IMR-90 (cell line): ENCODE results near the gene HDHD2. TPM values are rescaled to one million over a fixed set of nuclear protein-coding genes. Genes with fewer than 3 reads are reported as not detected.

Experiments used
- ATAC-seq: fragments of 200-7000 bp; cut with Tn5 transposase; 2 replicates; pipeline ENCODE4 v1.9.1; 2020; ENCODE audit warnings: low read depth, mild to moderate bottlenecking, moderate library complexity
- BruUV-seq: library from RNA; stranded (reverse); fragments of 400-500 nt; replicated peaks from 2 replicates; lab custom pipeline; 2021; lab: Mats Ljungman, UMichigan
- CTCF ChIA-PET: fragments of 300-600 bp; formaldehyde crosslinking; extraction: SDS; loops from one replicate; lab custom pipeline; 2021; ENCODE audit warnings: antibody characterized with exemption; lab: Yijun Ruan, JAX
- POLR2A ChIA-PET: fragments of 300-600 bp; sonication (Branson Sonifier 250); formaldehyde crosslinking; loops from one replicate; lab custom pipeline; 2022; ENCODE audit warnings: antibody characterized with exemption; ENCODE audit not compliant: unreplicated experiment; lab: Charles Lee
- DNase-seq: peaks from one replicate; pipeline ENCODE4 v3.0.0; 2013
- H2AFZ ChIP-seq: replicated peaks from 2 replicates; pipeline ENCODE3; 2013; ENCODE audit warnings: low read length, mild to moderate bottlenecking; ENCODE audit not compliant: poor library complexity
- H2AK5ac ChIP-seq: 2 replicates; pipeline ENCODE4 v1.6.1; 2013; ENCODE audit warnings: low read depth, low read length, inconsistent platforms
- H2AK9ac ChIP-seq: replicated peaks from 2 replicates; pipeline ENCODE3; 2013; ENCODE audit warnings: mild to moderate bottlenecking, low read depth, low read length, moderate library complexity; ENCODE audit not compliant: poor library complexity
- H2BK120ac ChIP-seq: 2 replicates; pipeline ENCODE4 v1.6.1; 2013; ENCODE audit warnings: low read depth, low read length, inconsistent platforms
- H2BK15ac ChIP-seq: 3 replicates; pipeline ENCODE4 v1.6.1; 2013; ENCODE audit warnings: low read depth, low read length, inconsistent platforms
- H2BK20ac ChIP-seq: 2 replicates; pipeline ENCODE4 v1.6.1; 2013; ENCODE audit warnings: low read depth, mild to moderate bottlenecking, inconsistent platforms, low read length, moderate library complexity
- H2BK5ac ChIP-seq: 2 replicates; pipeline ENCODE4 v1.6.1; 2013; ENCODE audit warnings: mild to moderate bottlenecking, low read depth, low read length, inconsistent platforms; ENCODE audit not compliant: poor library complexity, severe bottlenecking
- H3K14ac ChIP-seq: replicated peaks from 2 replicates; pipeline ENCODE4 v1.6.1; 2013; ENCODE audit warnings: low read depth, low read length, inconsistent platforms
- H3K18ac ChIP-seq: 2 replicates; pipeline ENCODE4 v1.6.1; 2013; ENCODE audit warnings: low read depth, low read length, control low read depth
- H3K23ac ChIP-seq: 2 replicates; pipeline ENCODE4 v1.6.1; 2013; ENCODE audit warnings: low read depth, low read length, inconsistent platforms
- H3K27ac ChIP-seq: 2 replicates; pipeline ENCODE4 v1.5.1; 2013; ENCODE audit warnings: mild to moderate bottlenecking, control low read depth, low read length; ENCODE audit not compliant: insufficient read depth
- H3K27me3 ChIP-seq: 2 replicates; pipeline ENCODE4 v1.6.1; 2013; ENCODE audit warnings: low read length; ENCODE audit not compliant: control insufficient read depth, insufficient read depth
- H3K36me3 ChIP-seq: 2 replicates; pipeline ENCODE4 v1.6.1; 2013; ENCODE audit warnings: low read length, mixed read lengths; ENCODE audit not compliant: control insufficient read depth, insufficient read depth
- H3K4ac ChIP-seq: 2 replicates; pipeline ENCODE4 v1.6.1; 2013; ENCODE audit warnings: low read depth, low read length, inconsistent platforms
- H3K4me1 ChIP-seq: 2 replicates; pipeline ENCODE4 v1.6.1; 2013; ENCODE audit warnings: low read length, mixed read lengths; ENCODE audit not compliant: control insufficient read depth, insufficient read depth
- H3K4me2 ChIP-seq: 2 replicates; pipeline ENCODE4 v1.6.1; 2013; ENCODE audit warnings: low read depth, mild to moderate bottlenecking, control low read depth, low read length, moderate library complexity
- H3K4me3 ChIP-seq: 2 replicates; pipeline ENCODE4 v1.5.1; 2013; ENCODE audit warnings: low read depth, mild to moderate bottlenecking, control low read depth, low read length, moderate library complexity; ENCODE audit not compliant: insufficient read depth
- H3K56ac ChIP-seq: 2 replicates; pipeline ENCODE4 v1.6.1; 2013; ENCODE audit warnings: low read length, inconsistent platforms; ENCODE audit not compliant: insufficient read depth; ENCODE audit errors: extremely low read depth
- H3K79me1 ChIP-seq, 2 experiments: 2 replicates each; pipeline ENCODE4 v1.6.1; 2013; ENCODE audit warnings: low read length in 2 of 2, inconsistent platforms in 1 of 2, low read depth in 1 of 2
- H3K9ac ChIP-seq: 2 replicates; pipeline ENCODE4 v1.6.1; 2013; ENCODE audit warnings: low read depth, low read length, control low read depth
- H3K9me1 ChIP-seq: 2 replicates; pipeline ENCODE4 v1.6.1; 2013; ENCODE audit warnings: low read length, inconsistent platforms; ENCODE audit not compliant: insufficient read depth
- H3K9me3 ChIP-seq: 2 replicates; pipeline ENCODE4 v1.6.1; 2013; ENCODE audit warnings: low read length; ENCODE audit not compliant: control insufficient read depth, insufficient read depth
- H4K20me1 ChIP-seq: 2 replicates; pipeline ENCODE4 v1.6.1; 2013; ENCODE audit warnings: low read length, inconsistent platforms; ENCODE audit not compliant: insufficient read depth
- H4K5ac ChIP-seq: 2 replicates; pipeline ENCODE4 v1.6.1; 2013; ENCODE audit warnings: mild to moderate bottlenecking, low read depth, low read length, control low read depth
- H4K8ac ChIP-seq, 2 experiments: 2 replicates each; pipeline ENCODE4 v1.6.1; 2013; ENCODE audit warnings: low read depth in 2 of 2, low read length in 2 of 2, control low read depth in 1 of 2, inconsistent platforms in 1 of 2
- H4K91ac ChIP-seq: 2 replicates; pipeline ENCODE4 v1.6.1; 2013; ENCODE audit warnings: low read depth, low read length, inconsistent platforms; ENCODE audit not compliant: insufficient read depth
- BHLHE40 ChIP-seq: fragments of 150-350 bp; IDR thresholded peaks from 2 replicates; pipeline ENCODE4 v1.6.1; 2016; ENCODE audit warnings: mild to moderate bottlenecking, low read depth, low read length
- CHD1 ChIP-seq: IDR thresholded peaks from 2 replicates; pipeline ENCODE4 v1.6.1; 2012; ENCODE audit warnings: low read depth, low read length, improper control_type of control experiment
- MAFK ChIP-seq: IDR thresholded peaks from 2 replicates; pipeline ENCODE4 v1.6.1; 2012; ENCODE audit warnings: low read depth, low read length, improper control_type of control experiment
- MAZ ChIP-seq: IDR thresholded peaks from 2 replicates; pipeline ENCODE4 v1.6.1; 2012; ENCODE audit warnings: low read depth, mild to moderate bottlenecking, low read length, improper control_type of control experiment, moderate library complexity, borderline replicate concordance
- RAD21 ChIP-seq: IDR thresholded peaks from 2 replicates; pipeline ENCODE4 v1.6.1; 2012; ENCODE audit warnings: low read length, improper control_type of control experiment
- RCOR1 ChIP-seq: IDR thresholded peaks from 2 replicates; pipeline ENCODE4 v1.6.1; 2012; ENCODE audit warnings: mild to moderate bottlenecking, low read length, improper control_type of control experiment; ENCODE audit not compliant: insufficient replicate concordance
- SMC3 ChIP-seq: fragments of 150-350 bp; IDR thresholded peaks from 2 replicates; pipeline ENCODE4 v1.6.1; 2016; ENCODE audit warnings: low read depth, mild to moderate bottlenecking, antibody characterized with exemption, low read length, moderate library complexity
- WGBS, 2 experiments: methylation state at CpG; one replicate each; pipeline versions ENCODE4 v1.1.5 to v1.1.7; 2013; ENCODE audit warnings: missing lambda C conversion rate in 2 of 2; ENCODE audit not compliant: insufficient read length in 1 of 2; ENCODE audit errors: extremely low coverage in 2 of 2; 5-methylcytosine and 5-hydroxymethylcytosine counted together
- dilution Hi-C: fragments of 300-500 bp; cut with HindIII; formaldehyde crosslinking; loops from one replicate; pipeline ENCODE4 v1.14.3; 2018; ENCODE audit warnings: low sequenced_read_pairs; ENCODE audit not compliant: unreplicated experiment
- in situ Hi-C: fragments of 300-500 bp; cut with MboI; formaldehyde crosslinking; loops from 3 replicates; pipeline ENCODE4 v1.14.3; 2019; ENCODE audit warnings: low sequenced_read_pairs, inconsistent platforms, mixed read lengths
- intact Hi-C: fragments of 100-400 bp; cut with micrococcal nuclease; formaldehyde crosslinking; loops from 2 replicates; pipeline ENCODE4 v1.10.0; 2022
- polyA plus RNA-seq, 3 experiments: library from polyadenylated mRNA; depleted of rRNA; stranded (reverse); fragments of >200 nt; gene quantifications; 2 replicates each; pipeline ENCODE4 v1.2.3, GENCODE V29; 2012; ENCODE audit warnings: low replicate concordance in 1 of 3
- total RNA-seq: library from RNA; depleted of rRNA; stranded (reverse); fragments of >200 nt; gene quantifications from 2 replicates; pipeline ENCODE4 v1.2.3, GENCODE V29; 2012
- TF ChIP-seq, protein P1 (sequence below): conservative IDR thresholded peaks from 2 replicates; pipeline ENCODE4 v1.5.1; 2012; ENCODE audit warnings: mild to moderate bottlenecking, low read depth, low read length, improper control_type of control experiment

HDHD2 gene
- total and polyA plus RNA-seq, 2 of the 4 experiments (the other 2 are of a cell fraction): 7.2 to 18.6 TPM

DNA sequence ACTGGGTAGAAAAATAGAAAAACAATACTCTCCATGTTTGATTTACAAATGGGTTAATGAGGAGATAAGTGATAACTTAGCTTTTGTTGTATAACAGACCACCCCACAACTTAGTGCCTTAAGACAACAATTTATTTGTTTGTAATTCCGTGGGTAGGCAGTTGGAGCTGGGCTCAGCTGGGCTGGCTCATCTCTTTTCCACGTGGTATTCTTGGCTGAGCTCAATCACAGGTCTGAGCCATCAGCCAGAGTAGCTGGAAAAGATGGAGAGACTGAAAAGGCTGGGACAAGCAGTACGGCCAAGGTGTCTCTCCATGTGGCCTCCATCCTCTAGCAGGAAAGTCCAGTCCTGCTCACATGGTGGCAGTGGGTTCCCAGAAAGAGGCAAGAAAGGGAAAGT lies 82.7 kb downstream of the HDHD2 start:
- Histone ChIP-seq H2AFZ (no peak overlapping the region), H3K18ac (no peak overlapping the region), H3K23ac (no peak overlapping the region), H3K4me1 (no peaks in the 10 kb centered on the region), H3K9me3 (no peaks in the 10 kb centered on the region), H3K14ac (no peak overlapping the region), H3K27ac (no peak overlapping the region), H3K36me3 (no peaks in the 10 kb centered on the region), H4K20me1 (no peaks in the 10 kb centered on the region), H2AK9ac (no peak overlapping the region), H4K91ac (no peak overlapping the region), H4K8ac (no peak overlapping the region), H3K79me1 (no peaks in the 10 kb centered on the region), H2BK15ac (no peak overlapping the region), H3K4me2 (no peak overlapping the region), H3K4me3 (no peak overlapping the region), H2BK120ac (no peak overlapping the region), H3K9ac (no peak overlapping the region), H2AK5ac (no peak overlapping the region), H3K9me1 (no peaks in the 10 kb centered on the region), H4K5ac (no peak overlapping the region), H2BK5ac (no peak overlapping the region), H2BK20ac (no peak overlapping the region), H3K56ac (no peak overlapping the region), H3K4ac (no peak overlapping the region), H3K27me3 (no peaks in the 10 kb centered on the region)
- DNase-seq: no peak
- no CpG with 5 or more reads among the region's 3 CpGs for WGBS, 2 experiments
- intact Hi-C loops (no loop called here), in situ Hi-C loops (no loop called here), dilution Hi-C loops (no loop called here)
- TF ChIP-seq RCOR1 (no peak), RAD21 (no peak), SMC3 (no peak), MAFK (no peak), CHD1 (no peak), BHLHE40 (no peak), MAZ (no peak)
- TF ChIP-seq, protein P1, sequence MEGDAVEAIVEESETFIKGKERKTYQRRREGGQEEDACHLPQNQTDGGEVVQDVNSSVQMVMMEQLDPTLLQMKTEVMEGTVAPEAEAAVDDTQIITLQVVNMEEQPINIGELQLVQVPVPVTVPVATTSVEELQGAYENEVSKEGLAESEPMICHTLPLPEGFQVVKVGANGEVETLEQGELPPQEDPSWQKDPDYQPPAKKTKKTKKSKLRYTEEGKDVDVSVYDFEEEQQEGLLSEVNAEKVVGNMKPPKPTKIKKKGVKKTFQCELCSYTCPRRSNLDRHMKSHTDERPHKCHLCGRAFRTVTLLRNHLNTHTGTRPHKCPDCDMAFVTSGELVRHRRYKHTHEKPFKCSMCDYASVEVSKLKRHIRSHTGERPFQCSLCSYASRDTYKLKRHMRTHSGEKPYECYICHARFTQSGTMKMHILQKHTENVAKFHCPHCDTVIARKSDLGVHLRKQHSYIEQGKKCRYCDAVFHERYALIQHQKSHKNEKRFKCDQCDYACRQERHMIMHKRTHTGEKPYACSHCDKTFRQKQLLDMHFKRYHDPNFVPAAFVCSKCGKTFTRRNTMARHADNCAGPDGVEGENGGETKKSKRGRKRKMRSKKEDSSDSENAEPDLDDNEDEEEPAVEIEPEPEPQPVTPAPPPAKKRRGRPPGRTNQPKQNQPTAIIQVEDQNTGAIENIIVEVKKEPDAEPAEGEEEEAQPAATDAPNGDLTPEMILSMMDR: no peak
- no TSS peak for BruUV-seq
- POLR2A ChIA-PET: no interaction called here
- ATAC-seq: no peak
- CTCF ChIA-PET: interaction anchor here (1.0 kb wide), 1 partner anchor 9 kb away, joined by 3 read pairs; no protein-coding TSS in a partner anchor
